GM19455 (cell line): Measurements from ENCODE around the gene RELN.
"Not testable (repeated sequence)": the region's sequence is repeated elsewhere in the genome, so short reads cannot be mapped to it uniquely, and the experiment has no call there.

ENCODE experiments used
- ATAC-seq: cut with Tn5 transposase; IDR thresholded peaks from one replicate; pipeline ENCODE4 v1.9.1; 2021; ENCODE audit not compliant: unreplicated experiment

RELN gene

DNA sequence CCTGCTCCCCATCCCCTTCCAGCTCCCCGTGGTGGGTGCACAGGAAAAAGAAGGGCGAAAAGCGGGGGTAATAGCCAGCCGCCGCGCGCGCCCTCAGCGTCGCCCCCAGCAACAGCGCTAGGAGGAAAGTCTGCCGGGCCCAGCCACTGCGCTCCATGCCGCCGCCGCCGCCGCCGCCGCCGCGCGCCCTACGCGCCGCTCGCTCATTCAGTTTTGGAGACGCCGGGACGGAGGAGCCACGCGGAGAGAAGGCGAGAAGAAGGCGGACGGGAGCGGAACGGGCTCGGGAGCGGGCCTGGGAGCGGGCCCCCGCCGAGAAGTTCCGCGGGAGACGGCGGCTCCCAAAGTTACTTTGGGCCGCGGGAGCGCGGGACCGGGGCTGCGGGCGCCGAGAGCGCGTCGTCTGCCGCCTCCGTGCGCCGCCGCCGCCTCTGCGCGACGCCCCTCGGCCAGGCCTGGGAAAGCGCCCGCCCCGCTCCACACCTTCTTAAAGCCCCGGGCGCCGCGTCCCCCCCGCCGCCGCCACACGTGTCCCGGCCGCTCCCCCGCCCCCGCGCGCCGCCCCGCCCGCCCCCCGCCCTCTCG is at the start of gene RELN:
Gene RELN (minus strand): TSS at position 459 of the 585 bp plus-strand sequence. CDS start 302 bp downstream, at position 157.
- ATAC-seq, result no peak

DNA sequence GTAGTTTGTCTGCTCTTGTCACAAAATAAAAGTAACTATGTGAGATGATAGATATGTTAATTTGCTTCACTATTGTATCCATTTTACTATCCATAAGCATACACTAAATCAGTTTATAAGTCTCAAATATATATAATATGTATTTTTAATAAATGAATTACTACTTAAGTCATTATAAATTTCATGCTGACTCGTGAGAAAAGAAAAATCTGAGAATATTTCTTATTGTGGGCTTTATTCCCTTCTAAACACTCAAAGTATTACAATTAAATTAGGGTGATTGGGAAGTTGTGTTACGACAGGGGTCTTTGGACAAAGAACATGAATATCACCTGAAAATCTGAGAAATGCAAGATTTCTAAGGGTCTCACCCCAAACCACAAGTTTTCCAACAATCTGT is 48.7 kb upstream of the RELN start:
- no peak for ATAC-seq

DNA sequence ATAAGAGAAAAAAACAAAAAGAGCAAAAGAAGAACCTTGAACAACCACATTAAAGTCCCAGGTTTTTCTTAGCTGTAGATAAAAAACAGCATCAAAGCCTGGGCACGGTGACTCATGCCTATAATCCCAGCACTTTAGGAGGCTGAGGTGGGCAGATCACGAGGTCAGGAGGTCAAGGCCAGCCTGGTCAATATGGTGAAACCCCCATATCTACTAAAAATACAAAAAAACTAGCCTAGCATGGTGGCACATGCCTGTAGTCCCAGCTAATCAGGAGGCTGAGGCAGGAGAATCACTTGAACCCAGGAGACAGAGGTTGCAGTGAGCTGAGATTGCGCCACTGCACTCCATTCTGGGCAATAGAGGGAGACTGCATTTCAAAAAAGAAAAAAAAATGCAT is 47.4 kb upstream of the RELN start:
- not testable (repeated sequence) for ATAC-seq

DNA sequence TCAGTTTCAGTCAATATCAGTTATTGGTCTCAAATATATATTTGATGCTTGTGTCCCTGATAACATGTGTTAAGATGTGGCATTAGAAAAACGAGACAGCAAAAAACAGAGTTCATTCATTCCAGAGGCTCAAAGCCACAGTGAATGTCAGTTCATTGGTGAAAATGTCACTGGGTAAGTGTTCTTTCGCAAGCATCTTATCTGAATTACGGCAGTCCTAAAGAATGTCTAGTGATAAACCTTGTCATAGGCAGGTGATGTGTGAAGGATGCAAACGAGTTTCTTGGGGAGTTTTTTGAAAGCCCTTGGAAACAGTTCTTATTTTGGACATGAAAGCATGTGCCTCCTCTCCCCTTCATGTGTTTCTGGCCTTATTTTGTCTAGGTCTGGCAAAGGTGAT is 45.9 kb upstream of the RELN start:
- no peak for ATAC-seq

DNA sequence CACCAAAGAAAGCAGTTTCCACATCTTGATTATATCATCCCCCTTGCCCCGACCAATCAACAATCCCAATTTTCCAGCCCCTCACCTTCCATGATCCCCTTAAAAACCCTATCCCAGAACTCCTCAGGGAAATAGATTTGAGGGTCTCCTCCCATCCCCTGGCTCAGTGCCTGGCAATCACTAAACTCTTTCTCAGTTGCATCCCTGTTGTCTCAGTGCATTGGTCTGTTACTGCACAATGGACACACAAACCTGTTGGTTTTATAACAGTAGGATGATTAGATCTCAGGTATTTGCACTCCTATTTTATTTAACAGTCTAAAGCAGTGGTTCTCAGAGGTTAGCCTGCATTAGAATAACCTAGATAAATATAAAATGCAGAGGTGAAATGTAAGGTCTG is 45.2 kb upstream of the RELN start:
- no peak for ATAC-seq

DNA sequence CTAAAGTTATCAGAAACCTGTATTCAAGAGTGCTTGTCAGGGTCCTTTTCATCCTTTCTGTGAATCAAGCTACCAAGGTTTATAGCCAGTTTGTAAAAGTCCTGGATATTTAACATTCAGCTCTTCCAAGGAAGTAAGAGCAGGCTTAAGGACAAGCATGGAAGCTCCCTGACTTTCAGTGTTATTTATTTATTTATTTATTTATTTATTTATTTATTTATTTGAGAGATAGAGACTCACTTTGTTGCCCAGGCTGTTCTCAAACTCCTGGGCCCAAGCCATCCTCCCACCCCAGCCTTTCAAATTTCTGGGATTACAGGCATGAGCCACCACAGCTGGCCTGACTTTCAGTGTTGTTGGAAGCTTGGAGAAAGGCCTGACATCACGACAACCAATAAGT is 44.4 kb upstream of the RELN start:
- no peak for ATAC-seq

DNA sequence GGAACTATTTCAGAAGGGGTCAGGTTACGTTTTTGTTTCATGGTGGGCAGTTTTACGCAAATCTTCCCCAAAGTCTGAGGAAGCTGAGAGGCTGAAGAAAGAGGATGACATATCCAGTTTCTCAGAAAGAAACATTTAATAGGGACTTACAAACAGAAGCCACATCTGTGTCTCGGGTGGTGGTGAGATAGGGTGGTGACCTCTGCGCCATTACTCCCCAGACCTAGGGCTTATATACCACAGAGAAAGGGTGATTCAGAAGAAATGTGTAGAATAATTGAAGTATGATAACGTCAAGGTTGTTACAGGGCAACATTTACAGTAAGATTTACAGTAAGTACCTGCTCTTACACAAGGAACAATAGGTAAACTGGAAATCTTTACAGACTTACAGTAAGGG is 43.0 kb upstream of the RELN start:
- no peak for ATAC-seq

DNA sequence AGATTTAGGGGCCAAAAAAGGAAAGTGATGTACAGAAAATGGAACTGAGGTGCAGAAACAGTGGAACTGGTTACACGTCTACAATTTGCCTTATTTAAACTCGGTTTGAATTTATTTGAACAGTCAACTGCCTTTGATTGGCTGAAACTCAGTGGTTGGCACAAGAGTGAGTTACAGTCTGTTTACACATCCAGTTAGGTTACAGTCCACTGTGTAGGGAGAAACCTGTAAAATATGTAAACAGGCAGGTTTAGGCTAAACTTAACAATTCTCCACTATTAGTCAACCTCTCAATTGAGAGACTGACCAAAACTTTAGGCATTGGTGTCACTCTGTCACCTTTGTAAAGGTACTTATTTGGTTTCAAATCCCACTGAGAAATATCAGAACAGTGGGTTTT is 40.3 kb upstream of the RELN start:
- no peak for ATAC-seq

DNA sequence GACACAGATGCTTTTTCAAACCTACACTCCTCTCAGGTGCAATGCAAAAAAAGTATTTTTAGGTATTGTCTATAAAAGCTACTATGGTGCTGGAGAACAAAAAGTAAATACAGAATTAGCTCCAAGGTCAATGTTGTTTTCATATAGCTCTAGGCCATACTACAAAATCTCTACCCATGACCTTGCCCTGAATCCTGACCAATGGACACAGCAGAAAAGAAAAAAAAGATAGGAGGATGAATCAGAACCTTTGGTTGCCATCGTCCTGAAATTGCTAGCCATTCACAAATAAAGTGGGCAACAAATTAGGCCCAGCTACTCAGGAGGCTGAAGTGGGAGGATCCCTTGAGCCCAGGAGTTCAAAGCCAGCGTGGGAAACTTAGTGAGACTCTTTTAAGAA is 35.2 kb upstream of the RELN start:
- no peak for ATAC-seq

DNA sequence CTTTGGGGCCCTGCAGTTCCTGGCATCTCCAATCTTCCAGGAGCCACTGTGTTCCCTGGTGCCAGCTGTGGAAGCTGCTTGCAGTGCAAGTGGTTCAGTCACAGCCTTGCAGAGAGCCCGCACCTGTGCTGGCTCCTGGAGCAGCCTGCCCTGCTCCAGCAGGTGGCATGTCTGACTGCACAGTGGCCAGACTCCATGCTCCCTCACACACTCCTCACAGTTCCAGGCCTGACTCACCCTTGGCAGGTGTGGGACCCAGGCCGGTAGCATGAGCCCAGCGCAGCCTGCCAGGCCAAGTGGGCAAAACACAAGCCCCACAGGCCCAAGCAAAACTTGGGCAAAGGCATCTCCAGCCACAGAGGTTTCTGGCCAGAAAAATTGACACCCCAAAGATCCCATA is 33.6 kb upstream of the RELN start:
- ATAC-seq, result no peak

DNA sequence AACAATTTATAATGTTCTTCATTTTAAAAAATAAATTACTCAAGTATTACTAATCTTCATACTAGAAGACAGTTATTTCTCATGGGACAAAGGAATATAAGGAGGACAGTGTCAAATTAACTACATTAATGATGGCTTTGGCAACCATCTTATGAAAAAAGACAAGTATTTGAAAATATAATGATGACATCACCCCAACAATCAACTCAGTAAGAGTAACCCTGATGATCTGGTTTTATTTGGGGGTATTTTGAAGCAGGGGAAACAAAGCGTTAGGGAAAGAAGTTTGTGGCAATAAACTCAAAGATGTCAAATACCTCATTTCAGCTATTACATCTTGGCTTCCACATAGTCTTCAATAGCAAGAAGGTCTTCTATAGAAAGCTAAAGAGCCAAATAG is 29.0 kb upstream of the RELN start:
- no peak for ATAC-seq

DNA sequence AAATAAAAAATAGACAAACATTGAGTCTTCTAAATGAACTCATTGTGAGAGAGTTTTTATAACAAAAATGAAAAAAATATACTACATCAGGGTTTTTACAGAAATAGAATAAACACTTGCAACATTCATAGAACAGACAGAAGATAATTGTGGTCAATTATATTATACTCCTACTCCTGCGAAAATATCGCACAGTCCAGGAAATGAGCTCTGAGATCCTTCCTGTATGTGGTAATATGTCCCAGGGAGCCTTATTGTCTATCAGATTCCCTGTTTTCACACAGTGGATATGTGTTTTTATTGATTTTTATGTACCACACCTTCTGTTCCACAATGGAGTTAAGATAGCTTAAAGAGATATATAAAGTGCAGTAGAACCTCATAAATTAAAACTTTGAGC is 27.5 kb upstream of the RELN start:
- ATAC-seq, result no peak

DNA sequence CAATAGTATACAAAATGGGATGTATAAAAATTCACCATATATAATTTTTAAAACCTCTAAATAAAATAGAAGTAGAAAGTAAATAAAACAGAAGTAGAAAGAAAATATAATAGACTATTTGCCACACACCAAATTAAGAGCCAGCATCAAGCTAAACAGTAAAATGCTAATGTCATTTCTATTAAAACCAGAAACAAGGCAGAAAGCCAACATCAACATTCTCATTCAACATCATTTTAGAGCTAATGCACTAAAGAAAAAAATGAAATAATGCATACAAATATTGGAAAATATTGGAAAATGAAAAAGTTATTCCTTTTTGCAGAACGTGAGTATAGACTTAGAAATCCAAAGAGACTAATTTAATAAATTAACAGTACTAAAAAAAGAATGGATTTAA is 23.4 kb upstream of the RELN start:
- ATAC-seq, result no peak

DNA sequence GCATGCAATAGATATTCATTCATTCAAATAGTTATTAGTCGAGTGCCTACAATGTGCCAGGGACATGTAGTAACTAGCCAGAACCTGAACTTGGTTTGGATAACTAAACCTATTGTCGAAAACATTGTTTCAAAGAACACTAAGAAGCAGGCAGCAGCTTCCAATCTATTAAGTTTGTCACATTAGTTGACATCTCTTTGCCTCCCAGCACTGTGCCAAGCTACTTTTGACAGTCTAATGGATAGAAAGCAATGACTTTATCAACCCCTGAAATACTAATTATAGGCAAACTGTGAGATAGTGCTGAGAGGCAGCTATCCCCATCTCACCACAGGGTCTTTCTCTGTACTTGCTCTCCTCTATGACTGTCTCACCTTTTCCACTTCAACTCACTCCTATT is 22.4 kb upstream of the RELN start:
- ATAC-seq, result no peak

DNA sequence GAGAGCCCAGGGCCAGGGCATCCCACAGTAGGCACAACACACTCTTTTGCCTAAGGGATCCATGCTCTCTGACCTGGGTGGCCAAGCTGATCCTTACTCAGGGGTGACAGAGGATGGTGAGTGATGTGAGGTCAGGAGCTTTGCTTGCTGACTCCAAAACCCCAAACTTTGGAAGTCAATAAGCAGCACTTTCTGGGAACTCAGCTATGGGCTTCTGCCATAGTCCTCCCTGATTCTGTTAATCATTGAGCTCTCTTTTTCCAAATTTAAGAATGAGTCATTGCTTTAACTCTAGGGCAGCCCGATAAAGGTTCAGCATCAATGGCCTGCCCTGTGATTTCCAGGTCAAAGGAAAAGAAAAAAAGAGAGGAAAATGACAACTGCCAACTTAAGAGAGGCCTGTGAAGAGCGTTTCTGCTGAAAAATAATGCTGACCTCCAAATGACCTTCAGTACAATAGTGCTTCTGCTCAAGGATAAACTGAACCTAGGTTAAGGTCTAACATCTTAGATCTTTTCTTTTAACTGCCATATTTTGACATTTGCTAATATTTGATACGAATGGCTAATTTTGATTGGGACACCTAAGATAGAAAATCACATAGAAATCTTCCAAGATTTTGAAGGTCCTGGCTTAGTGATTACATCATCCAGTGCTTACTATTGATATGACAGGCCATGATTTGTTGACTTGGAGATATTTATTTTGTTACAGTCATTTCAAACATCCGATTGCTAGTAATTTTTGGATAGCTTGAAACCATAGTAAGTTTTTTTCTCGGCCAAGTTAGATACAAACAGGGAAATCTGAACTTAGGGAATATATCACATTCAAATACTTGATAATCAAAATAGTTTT is 20.8 kb upstream of the RELN start:
- no peak for ATAC-seq

DNA sequence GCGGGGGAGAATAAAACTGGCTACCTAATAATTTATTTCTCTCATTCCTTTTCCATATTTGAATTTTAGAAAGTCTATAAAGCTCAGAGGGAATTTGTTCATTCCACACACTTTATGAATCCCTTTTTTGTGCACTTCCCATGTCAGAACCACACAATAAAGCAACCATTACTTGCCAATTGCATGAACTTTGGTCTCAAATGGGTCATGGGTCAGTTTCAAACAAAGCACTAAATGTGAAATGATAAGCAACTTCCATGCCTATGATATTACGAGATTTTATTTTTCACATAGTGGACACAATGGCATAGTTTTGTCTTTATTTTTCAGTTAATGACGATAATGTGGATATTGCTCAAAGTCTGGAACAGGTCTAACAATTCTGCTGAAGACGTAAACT is 18.6 kb upstream of the RELN start:
- no peak for ATAC-seq

DNA sequence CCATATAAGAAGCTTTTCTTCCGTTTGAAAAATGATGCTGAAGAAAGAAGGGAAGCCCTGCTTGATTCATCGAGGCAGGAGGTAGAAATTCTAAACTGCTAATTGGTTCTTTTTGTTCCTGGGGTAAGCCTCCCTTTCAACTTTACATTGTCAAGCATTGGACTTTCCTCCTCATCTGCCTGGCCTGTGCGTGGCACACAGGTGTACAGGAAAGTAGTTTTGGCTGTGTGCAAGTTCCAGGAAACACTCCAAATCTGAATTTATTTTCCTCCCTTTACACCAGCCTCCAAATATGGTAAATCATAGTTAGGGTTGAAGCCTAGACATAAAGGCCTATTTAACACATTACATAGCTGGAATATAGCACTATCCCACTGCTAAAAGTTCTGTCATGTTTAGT is 18.2 kb upstream of the RELN start:
- ATAC-seq, result no peak

DNA sequence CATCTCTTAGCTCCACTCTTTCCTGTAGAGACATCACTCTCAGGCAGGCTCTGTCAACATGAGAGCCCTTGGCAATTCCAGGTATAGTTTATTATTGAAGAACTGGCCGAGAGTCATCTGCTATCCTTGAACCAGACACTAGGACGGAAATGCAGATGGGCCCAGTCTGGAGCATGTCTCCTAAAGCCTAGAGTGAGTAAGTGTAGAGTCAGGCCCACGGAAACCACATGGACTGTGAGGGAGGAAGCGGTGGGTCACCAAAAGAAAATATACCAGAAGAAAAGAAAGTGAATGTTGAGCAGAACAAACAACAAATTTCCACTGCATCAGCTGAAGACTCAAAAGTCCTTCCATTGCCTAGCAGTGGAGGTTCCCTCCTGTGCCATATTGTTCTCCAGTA is 15.7 kb upstream of the RELN start:
- no peak for ATAC-seq

DNA sequence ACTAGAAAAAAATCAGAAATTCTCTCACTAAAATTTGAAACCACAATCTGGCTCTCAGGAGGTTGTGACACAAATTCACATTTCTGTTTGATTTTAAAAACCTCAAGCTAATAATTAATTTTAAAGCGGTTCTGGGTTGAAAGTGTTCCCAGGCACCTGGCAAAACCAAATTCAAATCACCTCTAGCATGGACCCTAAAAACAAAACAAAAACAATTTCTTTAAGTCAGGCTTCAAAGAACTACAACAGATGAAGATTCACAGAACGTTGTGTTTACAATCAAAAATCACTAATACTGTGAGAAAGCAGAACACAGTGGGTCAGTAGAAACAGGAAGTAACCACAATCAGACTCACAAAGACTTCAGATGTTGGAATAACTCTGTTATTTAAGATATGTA is 7.2 kb upstream of the RELN start:
- ATAC-seq, result no peak

DNA sequence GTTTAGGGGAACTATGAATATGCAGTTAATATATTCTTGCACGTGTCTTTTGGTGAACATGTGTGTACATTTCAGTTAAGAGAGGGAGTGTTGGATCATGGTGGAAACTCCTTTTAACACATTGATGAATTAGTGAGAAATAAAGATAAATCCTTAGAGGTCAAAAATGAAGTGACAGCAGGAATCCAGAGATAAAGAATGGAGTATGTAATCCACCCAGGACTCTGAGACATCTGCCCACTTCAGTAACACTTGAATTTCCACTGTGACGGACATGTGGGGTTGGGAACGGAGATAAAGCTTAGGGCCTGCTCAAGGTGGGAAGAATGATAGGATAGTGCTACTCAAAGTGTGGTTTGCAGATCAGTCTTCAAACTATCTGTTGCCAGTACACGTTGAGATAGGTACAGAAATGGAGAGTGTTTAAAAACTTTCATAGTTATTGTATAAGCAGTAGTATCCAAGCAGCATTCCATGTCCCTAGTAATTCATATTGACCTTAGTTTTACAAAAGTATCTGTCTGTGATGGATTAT is 6.6 kb upstream of the RELN start:
- ATAC-seq, result no peak

DNA sequence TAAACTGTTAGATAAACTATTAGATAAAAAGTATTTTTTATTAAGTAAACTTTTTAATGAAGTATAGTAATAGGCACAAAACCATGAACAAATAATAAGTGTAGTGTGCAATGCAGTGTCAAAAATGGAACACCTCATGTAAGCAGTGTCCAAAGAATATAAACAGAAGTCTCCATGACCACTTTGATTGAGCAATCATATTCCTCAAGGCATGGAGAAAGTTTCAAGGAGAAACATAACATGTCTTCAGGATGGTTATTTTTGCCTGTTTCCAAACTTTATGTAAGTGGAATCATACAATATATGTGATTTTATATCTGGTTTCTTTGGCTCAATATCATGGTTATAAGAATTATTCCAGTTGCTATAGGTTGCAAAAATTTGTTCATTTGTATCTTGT is 6.1 kb upstream of the RELN start:
- no peak for ATAC-seq

DNA sequence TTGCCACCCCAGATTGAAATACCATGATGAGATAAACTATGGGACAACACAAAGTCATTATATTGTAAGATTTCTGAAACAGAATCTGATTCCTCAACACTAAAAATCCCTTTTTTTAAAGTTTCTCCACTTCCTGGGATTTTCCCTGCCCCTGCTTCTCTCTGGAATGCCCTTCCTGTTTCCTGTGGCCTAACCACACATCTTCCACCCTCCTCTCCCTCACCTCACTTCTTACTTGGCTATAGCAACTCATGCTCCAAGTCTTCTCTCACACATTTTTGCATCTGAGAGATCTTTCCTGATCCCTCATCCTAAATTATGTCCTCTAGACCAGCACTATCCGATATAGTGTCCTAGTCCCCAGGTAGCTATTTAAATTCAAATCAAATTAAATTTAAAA is 4.1 kb upstream of the RELN start:
- ATAC-seq, result no peak

DNA sequence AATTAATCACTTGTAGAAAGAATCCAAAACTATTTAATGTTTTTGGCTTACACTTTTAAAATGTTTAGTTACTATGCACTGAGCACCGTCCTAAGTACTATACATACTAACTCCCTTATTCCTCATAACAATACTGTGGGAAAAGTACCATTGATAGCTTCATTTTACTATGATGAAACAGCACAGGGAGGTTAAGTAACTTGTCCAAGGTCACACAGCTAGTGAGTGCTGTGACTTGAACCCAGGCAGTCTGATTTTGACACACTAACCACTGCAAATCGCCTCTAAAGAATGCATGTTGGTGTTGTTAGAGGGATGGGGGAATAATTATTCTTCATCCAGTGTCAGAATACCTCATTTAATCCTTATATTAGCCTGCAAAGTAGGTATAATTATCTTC is 1.9 kb upstream of the RELN start:
- ATAC-seq, result no peak
